CD4-positive, alpha-beta T cell (primary cell): ENCODE results near the gene ADCY5. TPM values are rescaled to one million over a fixed set of nuclear protein-coding genes. Genes with fewer than 3 reads are reported as not detected.

ENCODE experiments used
- ATAC-seq: fragments of 200-7000 bp; cut with Tn5 transposase; one replicate; pipeline ENCODE4 v1.10.0; 2022; ENCODE audit warnings: mild to moderate bottlenecking; ENCODE audit not compliant: poor library complexity
- CTCF ChIA-PET: fragments of 350-600 bp; sonication (Branson Sonifier 250); formaldehyde crosslinking; loops from one replicate; lab custom pipeline; 2021; ENCODE audit warnings: antibody characterized with exemption, inconsistent platforms; lab: Charles Lee
- POLR2A ChIA-PET: fragments of 350-600 bp; sonication (Branson Sonifier 250); formaldehyde crosslinking; loops from one replicate; lab custom pipeline; 2021; ENCODE audit warnings: antibody characterized with exemption, inconsistent platforms; lab: Charles Lee
- DNase-seq, 14 experiments: peaks; one replicate each; pipeline ENCODE4 v3.0.0-alpha.2; 2013 to 2020; ENCODE audit warnings: mixed read lengths in 2 of 14
- H3K27ac ChIP-seq, 2 donors: one replicate each; pipeline versions ENCODE4 v1.5.1 to v1.7.0; 2013; ENCODE audit warnings: low read length in 2 of 2, low read depth in 1 of 2, mild to moderate bottlenecking in 1 of 2
- H3K27me3 ChIP-seq, 2 experiments: 1 replicate in 1 of 2; 2 replicates in 1 of 2; pipeline versions ENCODE4 v1.6.1 to v1.7.0; 2013; ENCODE audit warnings: low read length in 2 of 2, control low read depth in 1 of 2, mild to moderate bottlenecking in 1 of 2, moderate library complexity in 1 of 2; ENCODE audit not compliant: insufficient read depth in 2 of 2, control insufficient read depth in 1 of 2
- H3K36me3 ChIP-seq: one replicate; pipeline ENCODE4 v1.6.1; 2013; ENCODE audit warnings: low read length, control low read depth; ENCODE audit not compliant: insufficient read depth
- H3K4me1 ChIP-seq: one replicate; pipeline ENCODE4 v1.6.1; 2013; ENCODE audit warnings: low read length, control low read depth; ENCODE audit not compliant: insufficient read depth
- H3K4me3 ChIP-seq: one replicate; pipeline ENCODE4 v1.5.1; 2013; ENCODE audit warnings: mild to moderate bottlenecking, low read length, moderate library complexity
- H3K9me3 ChIP-seq, 2 experiments: 1 replicate in 1 of 2; 2 replicates in 1 of 2; pipeline versions ENCODE4 v1.6.1 to v1.7.0; 2013; ENCODE audit warnings: low read length in 2 of 2, mild to moderate bottlenecking in 2 of 2, control low read depth in 1 of 2, moderate library complexity in 1 of 2; ENCODE audit not compliant: control insufficient read depth in 1 of 2, insufficient read depth in 1 of 2
- H3K27ac Mint-ChIP-seq: one replicate; pipeline ENCODE4 v1.8.0; 2020; ENCODE audit warnings: mixed read lengths
- H3K27me3 Mint-ChIP-seq: one replicate; pipeline ENCODE4 v1.8.0; 2021; ENCODE audit warnings: mixed read lengths
- H3K36me3 Mint-ChIP-seq: one replicate; pipeline ENCODE4 v1.8.0; 2021; ENCODE audit warnings: low read depth, mixed read lengths
- H3K4me1 Mint-ChIP-seq: one replicate; pipeline ENCODE4 v1.8.0; 2021; ENCODE audit warnings: low read depth, mixed read lengths
- H3K4me3 Mint-ChIP-seq: one replicate; pipeline ENCODE4 v1.8.0; 2020; ENCODE audit warnings: mild to moderate bottlenecking, mixed read lengths
- H3K9me3 Mint-ChIP-seq: one replicate; pipeline ENCODE4 v1.8.0; 2020; ENCODE audit warnings: mixed read lengths
- intact Hi-C, 2 experiments: fragments of 100-400 bp; cut with DNase I in 1 of 2; cut with micrococcal nuclease in 1 of 2; formaldehyde crosslinking; loops; one replicate each; pipeline versions ENCODE4 v1.15.1 to v1.9.0; 2023 to 2025; cut with DNase I, micrococcal nuclease
- total RNA-seq, 174 experiments: library from RNA in 2 of 174; stranded (reverse) in 2 of 174; gene quantifications; one replicate each; pipeline ENCODE4 v1.2.3 and lab custom pipeline; 2021 to 2026
- TF ChIP-seq, protein P1 (sequence below): fragments of 200-600 bp; IDR thresholded peaks from one replicate; pipeline ENCODE4 v1.8.0; 2022; ENCODE audit warnings: antibody characterized with exemption, mild to moderate bottlenecking

The ADCY5 gene
- total RNA-seq, 2 experiments from 2014 or later = not detected

GRCh38 chr3:123380261-123380660 lies 68.6 kb downstream of the ADCY5 start:
- Mint-ChIP-seq H3K4me1 (no peaks in the 10 kb centered on the region), H3K4me3 (no peak overlapping the region), H3K27ac (no peak overlapping the region), H3K27me3 (peaks cover 9% of the 10 kb centered on the region), H3K9me3 (no peaks in the 10 kb centered on the region), H3K36me3 (no peaks in the 10 kb centered on the region)
- Histone ChIP-seq H3K9me3 (peaks cover 0 to 3% of the 10 kb centered on the region in 2 experiments), H3K27me3 (peaks cover 0 to 3% of the 10 kb centered on the region in 2 experiments), H3K36me3 (no peaks in the 10 kb centered on the region), H3K4me3 (no peak overlapping the region), H3K4me1 (no peaks in the 10 kb centered on the region), H3K27ac (no peak overlapping the region)
- ATAC-seq (no peak), DNase-seq (no peak)
- intact Hi-C loops = no loop called here
- TF ChIP-seq, protein P1, sequence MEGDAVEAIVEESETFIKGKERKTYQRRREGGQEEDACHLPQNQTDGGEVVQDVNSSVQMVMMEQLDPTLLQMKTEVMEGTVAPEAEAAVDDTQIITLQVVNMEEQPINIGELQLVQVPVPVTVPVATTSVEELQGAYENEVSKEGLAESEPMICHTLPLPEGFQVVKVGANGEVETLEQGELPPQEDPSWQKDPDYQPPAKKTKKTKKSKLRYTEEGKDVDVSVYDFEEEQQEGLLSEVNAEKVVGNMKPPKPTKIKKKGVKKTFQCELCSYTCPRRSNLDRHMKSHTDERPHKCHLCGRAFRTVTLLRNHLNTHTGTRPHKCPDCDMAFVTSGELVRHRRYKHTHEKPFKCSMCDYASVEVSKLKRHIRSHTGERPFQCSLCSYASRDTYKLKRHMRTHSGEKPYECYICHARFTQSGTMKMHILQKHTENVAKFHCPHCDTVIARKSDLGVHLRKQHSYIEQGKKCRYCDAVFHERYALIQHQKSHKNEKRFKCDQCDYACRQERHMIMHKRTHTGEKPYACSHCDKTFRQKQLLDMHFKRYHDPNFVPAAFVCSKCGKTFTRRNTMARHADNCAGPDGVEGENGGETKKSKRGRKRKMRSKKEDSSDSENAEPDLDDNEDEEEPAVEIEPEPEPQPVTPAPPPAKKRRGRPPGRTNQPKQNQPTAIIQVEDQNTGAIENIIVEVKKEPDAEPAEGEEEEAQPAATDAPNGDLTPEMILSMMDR = no peak
- POLR2A ChIA-PET = no interaction called here
- CTCF ChIA-PET = no interaction called here

- ChIA-PET CTCF (no interaction called here), POLR2A (no interaction called here)
- TF ChIP-seq, protein P1 = no peak
- Mint-ChIP-seq H3K27me3 (peaks cover 4% of the 10 kb centered on the region), H3K9me3 (no peaks in the 10 kb centered on the region), H3K4me3 (no peak overlapping the region), H3K36me3 (no peaks in the 10 kb centered on the region), H3K4me1 (no peaks in the 10 kb centered on the region), H3K27ac (no peak overlapping the region)
- no peak overlapping the region for H3K27ac ChIP-seq
- no peaks in the 10 kb centered on the region for H3K4me1 ChIP-seq
- peaks cover 0 to 4% of the 10 kb centered on the region in 2 experiments for H3K9me3 ChIP-seq
- no peak for ATAC-seq
- intact Hi-C loops = no loop called here
- no peaks in the 10 kb centered on the region for H3K27me3 ChIP-seq
- no peak overlapping the region for H3K4me3 ChIP-seq
- DNase-seq = peak in 1 of 14 experiments; percentile 14
- H3K36me3 ChIP-seq = no peaks in the 10 kb centered on the region
Measured at GRCh38 chr3:123379041-123379830, 69.7 kb downstream of the ADCY5 start.

DNA sequence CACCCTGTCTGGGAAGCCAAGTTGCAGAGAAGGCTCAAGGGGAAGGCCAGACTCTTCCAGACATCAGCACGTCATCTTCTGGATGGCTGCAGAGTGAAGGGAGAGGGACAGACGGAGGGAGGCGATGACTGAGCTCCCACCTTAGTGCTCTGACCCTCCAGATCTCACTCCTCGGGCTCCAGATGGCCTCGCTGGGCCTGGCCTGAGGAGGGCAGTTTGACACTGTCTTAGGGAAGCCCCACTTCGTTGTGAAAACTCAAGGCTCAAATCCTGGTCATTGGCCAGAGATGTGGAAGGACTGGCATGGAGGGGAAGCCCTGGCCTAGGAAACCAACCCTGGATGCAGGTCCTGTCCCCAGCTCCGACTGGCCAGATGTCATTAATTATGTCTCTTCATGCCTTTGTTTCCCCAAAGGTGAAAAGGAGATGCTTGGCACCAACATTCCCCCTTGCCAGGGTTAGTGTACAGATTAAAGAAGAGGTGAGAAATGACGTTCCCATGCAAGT lies 70.4 kb downstream of the ADCY5 start:
- no peak for ATAC-seq
- no peak overlapping the region for H3K27ac Mint-ChIP-seq
- TF ChIP-seq, protein P1 = no peak
- CTCF ChIA-PET = no interaction called here
- peak in 1 of 14 experiments; percentile 24 for DNase-seq
- no peaks in the 10 kb centered on the region for H3K9me3 Mint-ChIP-seq
- POLR2A ChIA-PET = no interaction called here
- Histone ChIP-seq H3K36me3 (no peaks in the 10 kb centered on the region), H3K27ac (no peak overlapping the region), H3K9me3 (peaks cover 0 to 4% of the 10 kb centered on the region in 2 experiments), H3K4me1 (no peaks in the 10 kb centered on the region), H3K4me3 (no peak overlapping the region), H3K27me3 (no peaks in the 10 kb centered on the region)
- no peaks in the 10 kb centered on the region for H3K36me3 Mint-ChIP-seq
- H3K4me1 Mint-ChIP-seq = no peaks in the 10 kb centered on the region
- no peaks in the 10 kb centered on the region for H3K27me3 Mint-ChIP-seq
- H3K4me3 Mint-ChIP-seq = no peak overlapping the region
- intact Hi-C loops = no loop called here
